Uterus (tissue), 2 donors: Measurements from ENCODE around the gene HCN3.

ENCODE experiments used
- CTCF ChIP-seq, 4 experiments: fragments of 200-600 bp in 2 of 4; fragments of 450-650 bp in 2 of 4; sonication (generic) in 2 of 4; IDR thresholded peaks; one replicate each; pipeline ENCODE4 v1.5.1; 2016 to 2019; ENCODE audit warnings: antibody characterized with exemption in 4 of 4, mild to moderate bottlenecking in 2 of 4, moderate library complexity in 1 of 4
- POLR2A ChIP-seq, 2 donors: fragments of 450-650 bp; IDR thresholded peaks; one replicate each; pipeline ENCODE4 v1.6.1; 2016; ENCODE audit warnings: antibody characterized with exemption in 2 of 2, mild to moderate bottlenecking in 1 of 2, moderate library complexity in 1 of 2

- TF ChIP-seq CTCF (IDR thresholded peaks at IDR 0.05) (no peak), POLR2A (IDR thresholded peaks at IDR 0.05) (no peak)
Observed at GRCh38 chr1:155269381-155269780, 7.9 kb upstream of the HCN3 start.
